Fibroblast of pulmonary artery (primary cell): ENCODE results near the gene PIK3CD.

Experiments
- DNase-seq: peaks from one replicate; pipeline ENCODE4 v3.0.0-alpha.2; 2010; ENCODE audit warnings: low read depth
- H3K4me3 ChIP-seq: replicated peaks from 2 replicates; pipeline ENCODE4 v1.5.1; 2011; ENCODE audit warnings: low read depth, mild to moderate bottlenecking, control low read depth, low read length, moderate library complexity
- CTCF ChIP-seq: IDR thresholded peaks from 2 replicates; pipeline ENCODE4 v1.5.1; 2011; ENCODE audit warnings: mild to moderate bottlenecking, control low read depth, low read length, inconsistent platforms; ENCODE audit errors: missing control alignments

PIK3CD gene

DNA sequence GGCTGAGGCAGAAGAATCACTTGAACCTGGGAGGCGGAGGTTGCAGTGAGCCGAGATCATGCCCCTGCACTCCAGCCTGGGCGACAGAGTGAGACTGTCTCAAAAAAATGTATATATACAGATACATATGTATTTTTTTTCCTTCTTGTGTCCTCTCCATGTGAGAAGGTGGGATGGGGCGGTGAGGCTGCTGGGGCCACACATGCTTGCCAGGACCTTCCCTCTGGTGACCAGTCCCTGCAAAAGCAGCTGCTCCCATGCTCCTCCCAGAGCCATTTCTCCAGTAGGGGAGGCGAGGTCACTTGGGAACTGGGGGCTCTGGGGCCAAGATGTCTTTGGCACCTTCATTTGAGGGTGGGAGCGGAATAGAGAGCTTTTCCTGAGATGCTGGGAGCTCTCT, 74.9 kb downstream of the PIK3CD start:
- no peak for TF ChIP-seq CTCF
- DNase-seq: no peak
- no peak overlapping the region for H3K4me3 ChIP-seq

DNA sequence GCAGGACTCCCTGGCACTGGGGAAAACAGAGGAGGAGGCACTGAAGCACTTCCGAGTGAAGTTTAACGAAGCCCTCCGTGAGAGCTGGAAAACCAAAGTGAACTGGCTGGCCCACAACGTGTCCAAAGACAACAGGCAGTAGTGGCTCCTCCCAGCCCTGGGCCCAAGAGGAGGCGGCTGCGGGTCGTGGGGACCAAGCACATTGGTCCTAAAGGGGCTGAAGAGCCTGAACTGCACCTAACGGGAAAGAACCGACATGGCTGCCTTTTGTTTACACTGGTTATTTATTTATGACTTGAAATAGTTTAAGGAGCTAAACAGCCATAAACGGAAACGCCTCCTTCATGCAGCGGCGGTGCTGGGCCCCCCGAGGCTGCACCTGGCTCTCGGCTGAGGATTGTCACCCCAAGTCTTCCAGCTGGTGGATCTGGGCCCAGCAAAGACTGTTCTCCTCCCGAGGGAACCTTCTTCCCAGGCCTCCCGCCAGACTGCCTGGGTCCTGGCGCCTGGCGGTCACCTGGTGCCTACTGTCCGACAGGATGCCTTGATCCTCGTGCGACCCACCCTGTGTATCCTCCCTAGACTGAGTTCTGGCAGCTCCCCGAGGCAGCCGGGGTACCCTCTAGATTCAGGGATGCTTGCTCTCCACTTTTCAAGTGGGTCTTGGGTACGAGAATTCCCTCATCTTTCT, 75.5 kb downstream of the PIK3CD start:
- TF ChIP-seq CTCF: no peak
- DNase-seq: no peak
- no peak overlapping the region for H3K4me3 ChIP-seq

- DNase-seq: no peak
- H3K4me3 ChIP-seq: no peak overlapping the region
- no peak for TF ChIP-seq CTCF
Observed at GRCh38 chr1:9728451-9729295, 77.1 kb downstream of the PIK3CD start.

DNA sequence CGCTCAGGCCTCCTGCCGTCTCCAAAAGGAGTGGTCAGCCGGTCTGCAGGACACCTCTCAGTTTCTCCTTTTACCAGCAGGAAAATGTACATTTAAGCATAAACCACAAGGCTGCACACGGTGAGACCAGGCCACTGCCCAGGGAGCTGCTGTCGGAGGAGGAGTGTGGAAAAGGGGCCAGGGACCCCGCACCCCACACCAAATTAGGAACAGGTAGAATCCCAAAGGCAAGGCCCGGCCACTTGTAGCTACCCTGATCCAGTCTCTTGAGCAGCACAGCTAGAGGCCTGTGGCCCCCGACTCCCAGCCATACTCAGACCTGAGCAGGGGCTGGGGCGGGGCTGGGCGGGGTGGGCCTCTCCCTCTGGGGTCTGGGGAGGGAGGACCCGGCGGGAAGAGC, 78.0 kb downstream of the PIK3CD start:
- no peak for TF ChIP-seq CTCF
- no peak overlapping the region for H3K4me3 ChIP-seq

DNA sequence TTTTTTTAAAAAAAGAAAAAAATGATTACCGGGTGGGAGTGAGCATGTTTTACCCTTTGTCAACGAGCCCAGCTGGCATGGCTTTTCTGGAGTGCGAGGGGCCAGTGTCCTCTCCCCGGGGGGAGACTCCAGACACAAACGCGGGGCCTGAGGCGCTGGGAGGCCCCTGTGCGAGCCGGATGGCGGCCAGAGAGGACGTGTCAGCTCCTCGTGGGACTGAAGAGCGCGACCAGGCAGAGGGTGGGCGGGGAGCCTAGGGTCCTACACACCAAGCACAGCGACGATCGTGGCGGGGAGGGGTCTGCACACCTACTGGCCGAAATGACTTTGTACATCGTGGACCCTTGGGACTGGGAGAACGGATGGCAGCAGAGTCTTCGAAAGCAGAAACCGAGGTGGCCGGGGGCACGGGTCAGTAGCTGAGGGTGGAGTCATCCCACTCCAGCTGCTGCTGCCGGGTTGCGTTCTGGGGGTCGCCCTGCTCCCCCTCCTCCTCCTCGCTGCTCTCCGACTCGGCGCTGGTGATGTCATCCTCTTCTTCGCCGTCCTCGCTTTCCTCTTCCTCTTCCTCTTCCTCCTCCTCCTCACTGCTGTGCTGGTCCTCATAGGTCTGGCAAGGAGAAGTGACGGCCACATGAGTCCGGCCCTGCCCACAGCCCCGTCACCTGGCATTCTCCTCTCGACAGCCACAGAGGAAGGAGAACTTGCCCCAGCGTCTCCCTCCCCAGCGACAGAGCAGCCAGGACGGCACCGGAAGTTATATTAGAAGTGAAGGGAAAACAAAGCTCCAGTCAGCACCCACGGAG, 78.8 kb downstream of the PIK3CD start:
- TF ChIP-seq CTCF: no peak

More for the DNA sequence above, 78.0 kb downstream of the PIK3CD start:
- DNase-seq: no peak

DNA sequence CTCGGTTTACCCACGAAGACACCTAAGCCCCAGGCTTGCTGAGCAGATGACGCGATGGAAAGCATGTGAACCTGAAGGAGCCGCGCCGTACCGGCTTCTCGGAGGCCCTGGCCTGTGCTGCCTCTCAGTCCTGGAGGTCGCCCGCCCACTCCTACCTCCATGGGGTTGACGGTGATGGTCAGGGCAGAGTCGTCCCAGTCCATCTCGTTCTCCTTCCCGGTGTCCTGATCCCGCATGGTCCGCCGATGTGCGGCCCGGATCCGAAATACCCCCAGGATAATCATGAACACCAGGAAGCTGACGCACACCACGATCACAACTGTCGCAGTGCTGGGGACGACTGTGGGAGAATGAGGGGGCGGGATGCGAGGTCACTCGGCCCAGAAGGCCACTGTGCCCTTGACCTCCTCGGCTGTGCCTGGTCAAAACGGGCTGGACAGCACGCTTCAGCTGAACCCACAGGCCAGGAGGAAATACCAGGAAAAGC, 79.6 kb downstream of the PIK3CD start:
- DNase-seq: no peak
- TF ChIP-seq CTCF: no peak
- H3K4me3 ChIP-seq: no peak overlapping the region

More for the DNA sequence above, 78.8 kb downstream of the PIK3CD start:
- DNase-seq: no peak
- no peak overlapping the region for H3K4me3 ChIP-seq
